Measurements from ENCODE around the gene IDNK. TPM values are rescaled to one million over a fixed set of nuclear protein-coding genes. Genes with fewer than 3 reads are reported as not detected.

IDNK gene
- total RNA-seq, 2 experiments from 2014 or later: 3.6 to 4.8 TPM

GRCh38 chr9:83649515-83649914 is 26.6 kb downstream of the IDNK start:
- no peak overlapping the region for H3K27ac Mint-ChIP-seq
- DNase-seq: no peak
- peak; percentile 14 for ATAC-seq
- no peak overlapping the region for H3K4me3 Mint-ChIP-seq
- POLR2A ChIA-PET: interaction anchor here (0.8 to 2.2 kb wide), 3 partner anchors 9 to 26 kb away, joined by 4 to 6 read pairs (median 6); partner anchors contain the start of gene IDNK
- H3K9me3 Mint-ChIP-seq: no peaks in the 10 kb centered on the region
- no peaks in the 10 kb centered on the region for H3K27me3 Mint-ChIP-seq
- CTCF ChIA-PET: interaction anchor here (0.9 to 6.0 kb wide), 21 partner anchors 8 to 316 kb away, joined by 3 to 59 read pairs (median 4); no protein-coding TSS in a partner anchor
- peaks cover 31% of the 10 kb centered on the region for H3K36me3 Mint-ChIP-seq (ENCODE audit: low read depth)
- intact Hi-C loops (cut with micrococcal nuclease): no loop called here
- no peak for TF ChIP-seq CTCF (IDR thresholded peaks at IDR 0.05)
- H3K4me1 Mint-ChIP-seq (ENCODE audit: low read depth): peaks cover under 1% of the 10 kb centered on the region

- ATAC-seq: no peak
- Mint-ChIP-seq H3K27me3 (no peaks in the 10 kb centered on the region), H3K4me1 (ENCODE audit: low read depth) (peaks cover 3% of the 10 kb centered on the region), H3K27ac (no peak overlapping the region), H3K9me3 (no peaks in the 10 kb centered on the region), H3K4me3 (no peak overlapping the region), H3K36me3 (ENCODE audit: low read depth) (peaks cover 38% of the 10 kb centered on the region)
- intact Hi-C loops (cut with micrococcal nuclease): no loop called here
- ChIA-PET CTCF (interaction anchor here (3.9 to 6.0 kb wide), 2 partner anchors 13 to 31 kb away, joined by 24 to 59 read pairs; no protein-coding TSS in a partner anchor), POLR2A (no interaction called here)
- DNase-seq: no peak
- no peak for TF ChIP-seq CTCF (IDR thresholded peaks at IDR 0.05)
Observed at GRCh38 chr9:83651558-83651957, 28.6 kb downstream of the IDNK start.

GRCh38 chr9:83652433-83652832 is 29.5 kb downstream of the IDNK start:
- peaks cover 38% of the 10 kb centered on the region for H3K36me3 Mint-ChIP-seq (ENCODE audit: low read depth)
- H3K27ac Mint-ChIP-seq: no peak overlapping the region
- DNase-seq (no peak), ATAC-seq (no peak)
- peaks cover 3% of the 10 kb centered on the region for H3K4me1 Mint-ChIP-seq (ENCODE audit: low read depth)
- no peaks in the 10 kb centered on the region for H3K27me3 Mint-ChIP-seq
- ChIA-PET CTCF (interaction anchor here (1.6 to 6.0 kb wide), 2 partner anchors 14 to 32 kb away, joined by 5 to 59 read pairs; no protein-coding TSS in a partner anchor), POLR2A (no interaction called here)
- no peaks in the 10 kb centered on the region for H3K9me3 Mint-ChIP-seq
- H3K4me3 Mint-ChIP-seq: no peak overlapping the region
- TF ChIP-seq CTCF (IDR thresholded peaks at IDR 0.05): no peak
- intact Hi-C loops (cut with micrococcal nuclease): no loop called here

- TF ChIP-seq CTCF (IDR thresholded peaks at IDR 0.05): no peak
- CTCF ChIA-PET: no interaction called here
- POLR2A ChIA-PET: no interaction called here
- no peaks in the 10 kb centered on the region for H3K9me3 Mint-ChIP-seq
- no peak overlapping the region for H3K27ac Mint-ChIP-seq
- ATAC-seq (no peak), DNase-seq (no peak)
- intact Hi-C loops (cut with micrococcal nuclease): no loop called here
- peaks cover 42% of the 10 kb centered on the region for H3K36me3 Mint-ChIP-seq (ENCODE audit: low read depth)
- no peaks in the 10 kb centered on the region for H3K27me3 Mint-ChIP-seq
- no peak overlapping the region for H3K4me3 Mint-ChIP-seq
- H3K4me1 Mint-ChIP-seq (ENCODE audit: low read depth): peaks cover 3% of the 10 kb centered on the region
Observed at GRCh38 chr9:83655433-83655832, 32.5 kb downstream of the IDNK start.

GRCh38 chr9:83656032-83656680 is 33.2 kb downstream of the IDNK start:
- Mint-ChIP-seq H3K9me3 (no peaks in the 10 kb centered on the region), H3K36me3 (ENCODE audit: low read depth) (peaks cover 41% of the 10 kb centered on the region), H3K4me3 (no peak overlapping the region), H3K4me1 (ENCODE audit: low read depth) (peaks cover 3% of the 10 kb centered on the region), H3K27ac (no peak overlapping the region), H3K27me3 (no peaks in the 10 kb centered on the region)
- DNase-seq (no peak), ATAC-seq (no peak)
- intact Hi-C loops (cut with micrococcal nuclease): no loop called here
- CTCF ChIA-PET: no interaction called here
- POLR2A ChIA-PET: interaction anchor here (0.5 to 1.4 kb wide), 2 partner anchors 33 to 252 kb away, joined by 3 read pairs; no protein-coding TSS in a partner anchor
- no peak for TF ChIP-seq CTCF (IDR thresholded peaks at IDR 0.05)
